GM12878 (cell line): ENCODE data around the gene HIVEP1. TPM values are rescaled to one million over a fixed set of nuclear protein-coding genes. Genes with fewer than 3 reads are reported as not detected.

ENCODE experiments used
- CREB1 ChIP-seq: IDR thresholded peaks from 2 replicates; pipeline ENCODE4 v1.6.1; 2012; ENCODE audit warnings: low read depth, mild to moderate bottlenecking, inconsistent platforms
- JUNB ChIP-seq: IDR thresholded peaks from 2 replicates; pipeline ENCODE4 v1.6.1; 2016; ENCODE audit warnings: antibody characterized with exemption, mild to moderate bottlenecking
- NR2C1 ChIP-seq: fragments of 450-650 bp; IDR thresholded peaks from 2 replicates; pipeline ENCODE4 v1.6.1; 2017; ENCODE audit warnings: antibody characterized with exemption, mild to moderate bottlenecking, moderate library complexity
- NR2F1 ChIP-seq: fragments of 450-650 bp; conservative IDR thresholded peaks from 2 replicates; pipeline ENCODE4 v1.6.1; 2017; ENCODE audit warnings: mild to moderate bottlenecking
- PKNOX1 ChIP-seq: fragments of 450-650 bp; IDR thresholded peaks from 2 replicates; pipeline ENCODE4 v1.6.1; 2016; ENCODE audit warnings: mild to moderate bottlenecking
- SKIL ChIP-seq: fragments of 450-650 bp; IDR thresholded peaks from 2 replicates; pipeline ENCODE4 v1.6.1; 2017; ENCODE audit warnings: mild to moderate bottlenecking, low read depth, inconsistent platforms; ENCODE audit not compliant: poor library complexity, severe bottlenecking
- STAT3 ChIP-seq: IDR thresholded peaks from 2 replicates; pipeline ENCODE4 v1.6.1; 2011; ENCODE audit warnings: low read depth, low read length, improper control_type of control experiment
- polyA plus RNA-seq, 11 experiments: library from polyadenylated mRNA; depleted of rRNA in 4 of 11; unstranded in 6 of 11; stranded (reverse) in 5 of 11; fragments of >200 nt; fragmentation: Nextera tagmentation in 4 of 11; fragmentation: Illumina TruSeq in 1 of 11; extraction: Ambion mirVana in 4 of 11; extraction: Trizol in 1 of 11; gene quantifications; 1 replicate in 1 of 11; 2 replicates in 10 of 11; pipeline versions ENCODE4 v1.2.1 to v1.2.3, GENCODE V29; 2011 to 2016; ENCODE audit warnings: inconsistent platforms in 2 of 11, missing spikeins in 2 of 11, low read depth in 1 of 11
- total RNA-seq, 4 experiments: library from RNA; depleted of rRNA in 3 of 4; stranded (reverse); fragments of >200 nt in 3 of 4; fragmentation: Illumina TruSeq in 1 of 4; extraction: Trizol in 1 of 4; gene quantifications; 2 replicates each; pipeline versions ENCODE4 v1.2.1 to v1.2.3, GENCODE V29; 2013 to 2021
- TF ChIP-seq, protein P1 (sequence below): IDR thresholded peaks from 2 replicates; pipeline ENCODE4 v1.6.1; 2012; ENCODE audit warnings: low read depth, low read length, improper control_type of control experiment
- TF ChIP-seq, protein P2 (sequence below): fragments of 450-650 bp; IDR thresholded peaks from 2 replicates; pipeline ENCODE4 v1.6.1; 2018; ENCODE audit warnings: borderline replicate concordance, mild to moderate bottlenecking; ENCODE audit not compliant: partially characterized antibody

The HIVEP1 gene
- total and polyA plus RNA-seq, 10 of the 15 experiments (the other 5 are each of a cell fraction or from before 2014, with no cell fraction given): 4.3 to 37.5 (median 21.6) TPM

GRCh38 chr6:12200761-12201160, 188.6 kb downstream of the HIVEP1 start (continued):
- TF ChIP-seq, protein P1, sequence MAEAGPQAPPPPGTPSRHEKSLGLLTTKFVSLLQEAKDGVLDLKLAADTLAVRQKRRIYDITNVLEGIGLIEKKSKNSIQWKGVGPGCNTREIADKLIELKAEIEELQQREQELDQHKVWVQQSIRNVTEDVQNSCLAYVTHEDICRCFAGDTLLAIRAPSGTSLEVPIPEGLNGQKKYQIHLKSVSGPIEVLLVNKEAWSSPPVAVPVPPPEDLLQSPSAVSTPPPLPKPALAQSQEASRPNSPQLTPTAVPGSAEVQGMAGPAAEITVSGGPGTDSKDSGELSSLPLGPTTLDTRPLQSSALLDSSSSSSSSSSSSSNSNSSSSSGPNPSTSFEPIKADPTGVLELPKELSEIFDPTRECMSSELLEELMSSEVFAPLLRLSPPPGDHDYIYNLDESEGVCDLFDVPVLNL: no peak
- TF ChIP-seq NR2F1: no peak
- no peak for TF ChIP-seq JUNB
- no peak for TF ChIP-seq PKNOX1
- no peak for TF ChIP-seq SKIL
- TF ChIP-seq, protein P2, sequence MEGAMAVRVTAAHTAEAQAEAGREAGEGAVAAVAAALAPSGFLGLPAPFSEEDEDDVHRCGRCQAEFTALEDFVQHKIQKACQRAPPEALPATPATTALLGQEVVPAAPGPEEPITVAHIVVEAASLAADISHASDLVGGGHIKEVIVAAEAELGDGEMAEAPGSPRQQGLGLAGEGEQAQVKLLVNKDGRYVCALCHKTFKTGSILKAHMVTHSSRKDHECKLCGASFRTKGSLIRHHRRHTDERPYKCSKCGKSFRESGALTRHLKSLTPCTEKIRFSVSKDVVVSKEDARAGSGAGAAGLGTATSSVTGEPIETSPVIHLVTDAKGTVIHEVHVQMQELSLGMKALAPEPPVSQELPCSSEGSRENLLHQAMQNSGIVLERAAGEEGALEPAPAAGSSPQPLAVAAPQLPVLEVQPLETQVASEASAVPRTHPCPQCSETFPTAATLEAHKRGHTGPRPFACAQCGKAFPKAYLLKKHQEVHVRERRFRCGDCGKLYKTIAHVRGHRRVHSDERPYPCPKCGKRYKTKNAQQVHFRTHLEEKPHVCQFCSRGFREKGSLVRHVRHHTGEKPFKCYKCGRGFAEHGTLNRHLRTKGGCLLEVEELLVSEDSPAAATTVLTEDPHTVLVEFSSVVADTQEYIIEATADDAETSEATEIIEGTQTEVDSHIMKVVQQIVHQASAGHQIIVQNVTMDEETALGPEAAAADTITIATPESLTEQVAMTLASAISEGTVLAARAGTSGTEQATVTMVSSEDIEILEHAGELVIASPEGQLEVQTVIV: no peak
- TF ChIP-seq STAT3: no peak
- no peak for TF ChIP-seq CREB1
- no peak for TF ChIP-seq NR2C1
